Measurements from ENCODE around the gene SLIT1.

The SLIT1 gene

DNA sequence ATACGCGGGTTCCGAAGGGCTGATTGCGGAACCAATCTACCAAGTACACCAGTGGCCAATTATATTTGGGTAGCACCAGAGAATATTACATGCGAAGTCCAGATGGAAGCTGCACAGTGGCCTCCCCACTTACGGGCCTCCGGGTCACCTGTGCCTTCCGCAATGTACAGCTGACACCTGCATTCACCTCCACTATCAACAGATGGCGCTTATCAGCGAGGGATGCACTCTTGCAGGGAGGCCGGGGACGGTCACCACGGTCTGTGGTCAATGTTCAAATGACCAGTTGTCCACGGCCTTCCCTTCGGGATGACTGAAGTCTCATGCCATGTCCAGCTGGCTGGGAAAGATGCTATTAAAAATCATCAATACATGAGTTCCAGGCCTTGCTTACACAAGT, 47.6 kb downstream of the SLIT1 start:
- DNase-seq: no peak

DNA sequence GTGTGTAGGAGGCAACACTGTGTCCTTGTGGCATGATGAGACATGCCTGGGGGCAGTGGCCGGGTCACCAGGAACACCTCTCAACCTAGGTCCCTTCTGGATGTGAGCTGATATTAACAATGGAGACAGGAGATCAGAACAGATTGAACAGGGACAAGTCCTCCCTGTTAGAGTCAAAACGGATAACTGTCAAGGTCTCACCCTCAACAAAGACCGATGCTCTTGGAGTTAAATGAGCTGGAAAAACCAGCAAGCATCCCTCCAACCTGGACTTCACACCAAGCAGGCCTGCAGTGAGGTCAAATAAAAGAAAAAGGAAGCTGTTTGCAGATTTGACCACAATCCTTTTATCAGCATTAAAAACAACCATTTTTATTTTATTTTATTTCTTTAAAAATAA, 49.0 kb downstream of the SLIT1 start:
- no peak for DNase-seq

DNA sequence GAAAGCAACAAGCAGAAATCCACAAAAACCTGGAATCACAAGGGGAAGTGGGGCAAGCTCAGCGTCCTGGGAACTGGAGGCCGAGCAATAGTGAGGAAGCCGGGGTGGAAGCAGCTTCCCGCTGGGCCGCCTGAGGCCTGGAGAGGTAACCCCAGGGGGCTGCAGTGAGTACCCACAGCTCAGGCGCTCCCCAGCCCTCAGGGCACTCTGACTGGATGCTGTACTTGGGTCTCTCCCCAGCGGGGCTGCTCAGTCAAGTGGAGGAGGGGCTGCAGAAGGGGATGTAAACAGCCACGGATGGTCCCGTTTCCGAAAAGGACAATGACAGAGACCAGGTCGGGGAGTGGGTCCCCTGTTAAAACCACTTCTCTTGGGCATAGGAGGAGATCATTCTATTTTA, 50.3 kb downstream of the SLIT1 start:
- DNase-seq: no peak

DNA sequence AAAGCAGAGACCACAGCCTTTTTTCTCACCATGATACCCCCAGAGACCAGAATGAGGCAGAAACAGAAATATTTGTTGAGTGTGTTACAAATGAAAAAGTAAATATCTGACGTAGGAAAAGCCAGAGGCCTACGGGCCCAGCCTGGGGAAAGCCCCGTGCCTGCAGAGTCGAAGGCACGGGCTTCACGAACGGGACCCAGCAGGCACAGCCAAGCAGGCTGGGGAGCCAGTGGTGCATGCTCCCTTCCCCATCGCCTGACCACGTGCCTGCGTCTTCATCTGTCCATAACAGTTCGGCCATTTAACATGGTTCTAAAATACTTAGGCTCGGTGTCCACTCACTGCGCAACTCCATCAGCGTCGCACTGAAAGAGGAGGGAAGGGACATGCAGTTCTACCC, 50.8 kb downstream of the SLIT1 start:
- no peak for DNase-seq

DNA sequence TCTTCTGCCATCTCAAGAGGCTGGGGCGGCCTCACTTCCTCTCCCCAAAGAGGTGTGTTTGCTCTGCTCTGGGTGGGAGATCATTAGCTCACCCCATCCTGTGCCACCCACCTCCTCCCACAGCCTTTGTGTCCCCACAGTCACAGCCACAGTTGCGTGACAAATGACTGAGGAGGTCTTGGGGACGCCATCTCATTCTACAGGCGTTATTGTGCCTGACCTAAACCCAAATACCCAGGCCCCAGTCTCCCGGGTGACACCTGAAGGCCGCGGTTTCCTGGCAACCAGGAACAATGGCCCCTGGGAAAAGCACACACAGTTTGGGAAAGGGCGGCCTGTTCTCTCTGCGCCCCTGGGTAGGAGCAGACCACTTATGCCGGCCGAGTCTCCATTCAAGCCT, 51.6 kb downstream of the SLIT1 start:
- no peak for DNase-seq

DNA sequence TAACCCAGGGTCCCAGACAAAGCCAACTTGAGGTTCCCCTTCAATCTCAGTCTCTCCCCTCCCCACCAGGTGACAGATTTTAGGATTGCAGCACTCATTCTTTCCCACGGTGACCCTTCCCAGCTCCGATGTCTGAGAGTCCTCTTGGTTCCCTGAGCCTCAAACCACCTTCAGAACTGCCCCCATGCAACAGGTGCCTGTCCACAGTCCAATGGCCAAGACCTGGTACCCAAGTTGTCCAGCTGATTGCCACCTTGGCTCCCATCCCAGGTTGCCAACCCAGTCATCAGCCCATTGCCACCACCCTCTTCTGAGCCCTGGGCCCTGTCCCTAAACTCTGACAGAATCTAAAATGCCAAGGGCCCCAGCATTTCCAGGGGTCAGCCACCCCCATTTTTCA, 53.5 kb downstream of the SLIT1 start:
- DNase-seq: no peak

DNA sequence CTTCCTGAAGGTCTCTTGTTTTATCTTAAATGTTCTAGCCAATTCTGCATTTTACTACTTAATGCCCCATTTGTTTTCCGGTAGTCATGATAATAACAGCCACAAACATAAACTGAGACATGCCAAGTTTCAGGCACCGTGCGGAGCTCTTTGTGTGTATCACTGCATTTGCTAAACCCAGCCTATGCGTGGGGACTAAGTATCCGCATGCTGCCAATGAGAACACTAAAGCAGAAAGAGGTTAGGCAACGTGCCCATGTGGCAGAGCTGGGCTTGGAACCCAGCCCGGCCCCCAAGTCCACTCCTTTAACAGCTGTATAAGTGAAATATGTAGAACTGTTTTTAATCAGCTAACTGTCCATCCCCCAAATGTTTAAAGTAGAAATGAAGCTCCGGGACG, 54.1 kb downstream of the SLIT1 start:
- DNase-seq: no peak

DNA sequence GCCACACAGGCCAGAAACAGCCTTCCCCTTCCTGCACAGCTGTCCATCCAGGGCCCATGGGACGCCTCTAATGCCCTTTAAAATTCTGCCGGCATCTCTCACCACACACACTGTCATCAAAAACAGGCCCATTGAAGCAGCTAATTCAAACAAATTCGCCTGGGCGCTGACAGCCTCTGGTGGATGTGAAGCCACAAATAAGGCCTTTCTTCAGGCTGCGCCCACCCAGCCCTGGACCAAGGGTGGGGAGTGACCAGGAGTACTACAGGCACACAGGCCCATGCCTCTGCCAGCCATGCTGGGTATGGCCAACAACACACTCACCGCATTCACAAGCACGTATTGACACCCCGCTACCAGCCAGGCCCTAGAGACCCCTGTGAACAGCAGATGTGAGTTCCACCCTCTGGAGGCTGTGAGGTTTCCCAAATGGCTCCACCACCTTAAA, 54.6 kb downstream of the SLIT1 start:
- DNase-seq: no peak

DNA sequence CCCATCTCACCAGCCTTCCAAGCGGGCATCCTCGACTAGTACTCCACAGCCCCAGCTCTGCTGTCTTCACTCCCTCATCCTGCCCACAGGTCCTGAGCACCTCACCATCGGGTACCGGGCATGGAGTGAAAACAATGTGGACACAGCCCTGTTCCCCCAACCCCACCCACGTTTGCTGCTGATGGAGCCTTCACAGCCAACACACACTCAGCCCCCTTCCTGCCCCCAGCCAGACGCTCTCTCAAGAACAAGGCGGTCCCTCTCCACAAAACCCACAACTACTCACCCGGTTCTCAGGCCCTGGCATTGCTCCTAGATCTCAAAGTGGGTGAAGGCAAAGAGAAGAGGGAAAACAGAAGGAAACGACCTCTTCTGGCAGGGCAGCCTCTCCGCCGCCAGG, 56.1 kb downstream of the SLIT1 start:
- no peak for DNase-seq

DNA sequence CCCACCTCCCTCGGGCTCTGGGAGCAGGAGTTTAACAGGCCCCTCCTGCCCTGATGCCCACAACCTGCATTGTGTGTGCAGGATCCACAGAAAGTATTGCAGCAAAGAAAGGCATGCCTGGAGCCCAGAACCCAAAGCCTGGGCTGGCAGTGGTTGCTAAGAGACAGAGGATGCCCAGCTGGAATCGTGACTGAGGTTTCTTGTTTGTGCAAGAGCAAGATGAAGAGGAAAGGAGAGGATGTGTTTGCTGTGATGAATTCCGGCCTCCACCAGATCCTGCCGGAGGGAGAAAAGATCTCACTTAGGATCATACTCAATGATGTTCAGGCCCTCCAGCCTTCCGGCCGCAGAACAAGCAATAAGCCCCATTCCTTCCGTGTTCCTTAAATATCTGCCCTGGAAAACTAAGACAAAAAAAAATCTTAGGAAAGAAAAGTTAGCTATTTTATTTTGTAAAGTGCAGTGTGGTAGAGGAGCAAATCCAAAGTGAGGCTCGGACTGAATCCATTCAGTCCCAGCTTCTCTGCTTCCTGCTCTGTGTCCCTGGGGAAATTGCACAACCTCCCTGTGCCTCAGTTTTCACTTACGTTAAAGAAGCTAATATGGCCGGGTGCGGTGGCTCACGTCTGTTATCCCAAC, 57.1 kb downstream of the SLIT1 start:
- no peak for DNase-seq

DNA sequence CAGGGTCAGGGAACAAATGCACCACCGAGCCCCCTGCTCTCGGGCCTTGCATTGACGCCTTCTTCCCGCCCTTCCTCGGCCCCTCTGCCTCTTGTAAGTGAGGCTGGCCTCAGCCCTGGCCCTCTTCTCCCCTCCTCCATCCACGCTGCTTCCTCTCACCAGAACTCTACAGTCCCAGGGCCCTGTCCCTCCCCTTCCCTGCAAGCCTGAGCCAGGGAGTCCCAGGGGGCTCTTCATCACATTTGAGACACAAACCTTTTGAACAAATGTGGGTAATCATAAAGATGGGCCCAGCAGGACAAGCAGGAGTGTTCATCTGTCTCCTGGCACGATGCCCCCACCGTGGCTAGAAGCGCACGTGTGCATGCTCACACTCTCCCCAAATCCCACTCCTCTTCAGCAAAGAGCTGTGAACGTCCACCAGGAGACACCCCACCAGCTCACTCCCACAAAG, 57.7 kb downstream of the SLIT1 start:
- DNase-seq: peak; percentile 57

DNA sequence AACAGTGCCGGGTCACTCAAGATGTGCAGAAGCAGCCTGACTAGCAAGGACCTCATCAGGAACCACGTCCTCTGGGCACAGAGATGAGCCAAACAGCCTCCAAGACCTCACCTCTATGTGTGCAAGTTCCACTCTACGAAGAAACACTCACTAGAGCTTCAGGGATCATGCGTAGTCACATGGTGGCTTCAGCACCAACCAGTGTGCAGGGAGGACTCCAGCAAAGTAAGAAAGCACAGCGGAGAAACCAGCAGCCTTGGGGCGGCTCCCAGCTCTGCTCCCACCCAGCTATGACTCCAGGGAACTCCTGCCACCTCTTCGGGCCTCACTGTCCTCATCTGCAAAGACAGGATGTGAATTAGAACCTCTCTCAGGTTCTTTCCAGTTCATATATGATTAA, 58.2 kb downstream of the SLIT1 start:
- DNase-seq: no peak

DNA sequence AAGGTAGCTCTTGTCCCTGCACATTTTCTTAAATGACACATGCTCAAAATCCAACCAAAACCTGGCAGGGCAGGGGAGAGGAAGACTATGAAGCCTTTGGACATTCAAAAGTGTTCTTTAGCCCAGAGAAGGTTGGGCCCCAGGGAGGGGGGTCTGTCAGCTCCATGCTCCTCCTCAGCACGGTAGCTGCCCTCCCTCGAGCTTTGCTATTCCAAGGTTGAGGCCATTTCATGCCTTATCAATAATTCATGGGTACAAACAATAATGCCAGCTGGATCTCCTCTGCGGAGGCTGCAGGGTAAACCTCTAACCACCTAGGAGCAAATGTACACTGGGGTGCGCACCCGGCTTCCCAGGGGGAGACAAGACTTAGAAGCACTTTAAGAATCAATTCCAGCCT, 61.5 kb downstream of the SLIT1 start:
- DNase-seq: no peak

DNA sequence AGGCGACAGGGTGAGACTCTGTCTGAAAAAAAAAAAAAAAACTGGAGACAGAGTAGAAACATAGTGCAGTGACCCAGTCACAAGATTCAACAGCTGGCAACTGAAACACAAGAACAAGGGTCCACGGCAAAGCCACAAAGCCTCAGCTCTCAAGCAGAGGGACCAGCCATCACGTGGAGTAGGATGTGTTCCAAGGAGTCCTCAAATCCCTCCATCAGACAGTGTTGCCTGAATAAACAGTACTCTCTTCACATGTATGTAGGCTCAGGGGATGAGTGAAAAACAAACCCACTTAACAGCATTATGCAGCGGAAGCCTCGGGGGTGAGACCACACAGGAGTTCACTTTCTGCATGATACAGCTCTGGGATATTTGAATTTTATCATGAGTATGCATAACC, 62.0 kb downstream of the SLIT1 start:
- DNase-seq: no peak

DNA sequence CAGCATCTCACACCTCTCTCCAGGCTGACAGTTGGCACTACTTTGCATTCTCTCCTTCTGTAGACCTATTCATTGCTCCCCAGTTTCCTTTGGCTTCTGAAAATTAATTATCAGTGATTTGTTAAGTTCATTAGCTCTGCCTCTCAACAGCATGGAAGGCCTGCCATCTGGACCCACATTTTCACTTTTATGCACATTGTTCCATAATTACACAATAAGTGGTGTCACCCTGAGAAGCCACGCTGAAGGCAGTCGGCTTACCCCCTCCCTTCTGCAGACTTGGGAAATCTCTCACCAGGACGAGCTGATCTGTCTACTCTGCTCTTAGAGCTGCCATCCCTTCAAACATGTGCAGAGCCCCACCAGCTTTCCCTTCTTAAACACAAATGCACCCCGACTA, 64.7 kb downstream of the SLIT1 start:
- DNase-seq: no peak

DNA sequence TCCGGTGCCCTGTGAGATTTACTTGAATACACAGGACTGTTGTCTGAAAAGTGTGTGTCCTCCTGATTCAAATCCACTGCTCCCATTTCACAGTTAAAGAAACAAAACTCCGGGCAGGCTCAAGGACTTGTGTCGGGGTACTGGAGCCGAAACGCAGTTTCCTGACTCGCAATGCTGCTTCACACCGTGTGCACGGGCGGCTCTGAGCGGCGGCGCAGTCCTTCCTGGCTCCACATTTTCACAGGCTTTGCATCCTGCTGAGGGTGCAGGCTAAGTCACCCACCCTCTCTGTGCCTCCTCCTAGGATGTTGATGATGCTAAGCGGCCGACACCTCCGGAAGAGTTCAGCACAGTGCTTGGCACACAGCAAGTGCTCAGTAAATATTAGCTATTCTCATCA, 65.4 kb downstream of the SLIT1 start:
- DNase-seq: no peak

DNA sequence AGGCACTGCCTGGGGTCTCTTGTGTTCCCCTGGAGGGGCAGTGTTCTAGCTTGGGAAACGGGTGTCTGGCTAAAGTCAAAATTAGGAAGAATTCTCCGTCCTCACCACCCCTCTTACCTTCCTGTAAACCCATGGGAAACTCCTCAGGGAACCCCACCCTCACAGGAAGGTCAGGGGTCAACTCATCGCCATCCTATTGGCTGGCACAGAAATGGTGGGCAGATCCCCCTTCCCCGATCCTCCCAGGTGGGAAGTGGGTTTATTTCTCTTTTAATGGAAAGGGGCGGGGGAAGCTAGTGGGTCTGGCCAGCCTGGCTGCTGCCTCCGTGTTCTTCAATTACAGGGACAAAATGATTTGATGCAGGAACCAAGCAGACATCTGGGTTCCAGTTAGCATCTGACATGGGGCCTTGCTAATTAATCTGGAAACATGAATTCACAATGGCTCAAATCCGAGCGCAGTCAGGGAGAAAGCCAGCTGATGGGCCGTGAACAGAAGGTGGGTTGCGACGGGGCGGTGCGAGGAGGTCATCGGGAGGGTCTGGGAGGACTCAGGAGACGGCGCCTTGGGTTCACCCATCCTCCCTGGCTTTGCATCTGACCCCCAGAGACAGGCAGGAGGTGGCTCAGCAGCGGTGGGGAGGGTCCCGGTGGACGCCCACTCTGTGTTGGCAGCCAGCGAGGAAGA, 66.6 kb downstream of the SLIT1 start:
- DNase-seq: no peak

DNA sequence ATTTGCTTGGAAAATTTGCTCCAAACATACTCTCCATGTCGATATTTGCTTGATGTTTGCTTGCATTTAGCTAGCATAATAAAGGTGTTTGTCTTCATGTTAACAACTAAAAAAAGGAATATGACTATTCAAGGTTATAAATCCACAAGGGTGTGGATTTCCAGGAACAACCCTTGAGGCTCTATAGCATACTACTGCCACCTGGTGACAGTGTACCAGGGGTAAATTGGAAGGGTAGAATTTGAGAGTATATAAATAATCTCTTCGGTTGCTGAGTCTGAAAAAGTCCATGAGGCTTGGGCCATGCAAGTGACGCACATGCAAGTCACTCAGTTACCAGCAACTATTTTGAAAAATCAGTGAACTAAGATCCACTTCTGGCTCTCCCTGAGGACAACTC, 68.4 kb downstream of the SLIT1 start:
- no peak for DNase-seq

DNA sequence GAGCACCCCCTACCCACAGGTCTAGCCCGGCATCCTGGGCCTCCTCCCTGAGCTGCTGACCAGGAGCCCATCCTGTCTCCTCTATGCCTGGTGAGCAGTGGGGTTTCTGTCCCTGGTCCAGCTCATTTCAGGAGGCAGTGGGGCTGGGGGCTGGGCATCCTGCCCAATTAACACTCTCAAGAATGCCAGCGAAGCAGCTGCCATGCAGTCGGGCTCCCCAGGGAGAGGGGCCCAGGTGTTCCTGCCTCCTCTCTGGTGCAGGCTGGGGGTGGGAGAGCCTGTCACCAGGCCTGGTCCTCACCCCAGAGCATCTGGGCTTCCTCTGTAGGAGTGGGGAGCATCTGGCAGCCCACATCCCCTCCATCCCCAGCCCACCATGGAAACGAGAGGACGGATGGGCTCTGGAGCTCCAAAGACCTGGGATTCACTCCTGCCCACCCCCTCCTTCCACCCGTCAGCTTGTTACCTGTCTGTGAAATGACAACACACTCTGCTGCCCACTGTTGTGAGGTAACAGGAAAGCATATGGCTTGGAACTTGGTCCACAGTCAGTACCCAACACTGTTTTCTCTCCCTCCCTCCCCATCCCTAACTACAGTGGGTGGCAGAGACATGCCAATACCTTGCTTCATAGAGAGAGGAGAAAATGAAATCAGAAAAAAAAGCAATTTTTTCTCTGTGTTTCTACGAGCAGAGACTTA, 69.1 kb downstream of the SLIT1 start:
- peak; percentile 76 for DNase-seq

DNA sequence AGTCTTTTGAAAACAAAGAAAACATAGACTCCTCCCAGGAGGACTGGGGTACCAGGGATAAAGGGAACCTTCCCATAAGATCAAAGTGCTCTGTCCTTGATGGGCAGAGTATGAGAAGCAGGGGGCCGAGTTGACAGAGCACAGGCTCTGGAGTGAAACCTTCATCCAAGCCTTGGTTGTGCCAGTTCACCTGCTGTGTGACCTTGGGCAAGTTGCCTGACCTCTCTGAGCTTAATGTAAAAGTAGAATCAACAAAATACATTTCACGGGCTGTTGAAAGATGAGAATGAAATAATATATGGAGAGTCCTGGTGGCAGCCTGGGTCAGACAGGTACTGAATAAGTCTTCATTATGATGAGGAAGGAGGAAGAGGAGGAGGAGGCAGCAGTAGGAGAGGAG, 69.9 kb downstream of the SLIT1 start:
- no peak for DNase-seq

DNA sequence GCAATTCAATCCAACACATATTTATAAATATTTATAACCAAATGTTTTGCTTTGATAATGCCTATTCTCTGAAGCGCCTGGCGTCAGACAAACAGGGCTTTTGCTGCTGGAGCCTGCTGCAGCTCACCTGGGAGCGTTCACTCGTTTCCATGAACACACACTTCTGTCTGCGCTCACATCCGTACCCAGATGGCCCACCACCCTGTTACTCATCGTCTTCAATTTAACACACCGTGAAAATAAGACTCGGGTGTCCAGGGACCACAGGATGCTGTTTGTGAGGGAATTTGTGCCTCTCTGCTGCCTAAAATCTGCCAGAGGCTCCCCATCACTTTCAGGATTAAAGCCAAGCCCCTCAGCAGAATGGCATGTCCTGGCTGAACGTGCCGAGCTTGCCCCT, 74.1 kb downstream of the SLIT1 start:
- DNase-seq: no peak

DNA sequence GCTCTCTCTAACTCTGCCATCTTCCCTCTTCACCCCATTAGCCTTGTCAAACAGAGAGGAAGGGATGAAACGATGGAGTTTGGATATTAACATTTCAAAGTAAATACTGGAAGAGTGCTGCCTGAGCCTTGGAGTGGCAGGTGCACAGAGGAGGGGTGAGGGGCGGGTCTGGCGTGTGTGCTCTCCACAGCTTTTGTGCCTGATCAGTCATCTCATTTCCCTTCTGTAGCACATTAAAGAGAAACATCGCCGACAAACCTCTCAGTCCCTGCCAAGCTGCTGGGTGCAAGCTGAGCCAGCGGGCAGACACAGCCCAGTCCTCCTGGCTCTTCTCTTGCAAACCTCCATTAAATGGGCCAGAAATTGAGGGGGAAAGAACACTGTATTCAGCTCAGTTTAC, 76.2 kb downstream of the SLIT1 start:
- no peak for DNase-seq

DNA sequence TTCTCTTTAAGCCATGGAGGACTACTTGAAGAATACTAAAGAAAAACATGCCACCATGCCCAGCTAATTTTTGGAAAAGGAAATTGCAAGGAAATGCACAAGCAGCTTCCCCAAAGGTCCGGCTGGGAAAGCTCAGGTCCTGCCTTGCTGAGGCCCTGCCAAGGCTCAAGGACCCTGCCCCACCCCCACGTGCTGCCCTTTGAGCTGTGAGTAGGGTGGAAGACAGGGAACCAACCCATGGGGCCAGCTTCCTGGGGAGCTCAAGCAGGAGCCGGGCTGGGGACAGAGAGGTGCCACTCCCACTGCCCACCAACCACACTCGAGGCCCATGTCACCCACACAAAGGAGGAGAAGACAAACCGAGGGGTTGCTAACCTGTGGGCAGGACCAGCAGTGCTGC, 78.2 kb downstream of the SLIT1 start:
- DNase-seq: no peak

DNA sequence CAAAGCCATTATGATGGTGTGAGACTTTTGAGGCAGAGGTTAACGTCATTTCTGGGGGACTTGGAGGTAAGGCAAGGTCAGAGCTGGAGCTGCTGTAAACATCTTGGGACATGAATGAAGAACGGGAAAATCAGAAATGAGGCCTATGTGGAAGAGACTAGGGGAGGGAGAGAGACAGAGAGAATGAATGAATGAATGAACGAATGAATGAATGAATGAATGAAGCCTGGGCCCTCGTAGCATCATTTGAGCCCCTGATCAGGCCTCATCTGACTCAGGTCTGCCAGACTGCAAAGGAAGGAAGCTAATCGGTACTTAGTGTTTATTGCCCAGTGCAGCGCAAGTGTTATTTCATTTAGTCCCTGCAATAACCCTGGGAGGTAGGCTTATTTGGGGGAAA, 79.6 kb downstream of the SLIT1 start:
- no peak for DNase-seq
